HEK293 (cell line): Measurements from ENCODE around the gene IGFBP7.
A peak's percentile ranks its signal among the peaks of the same experiment; 100 is the strongest.

Source experiments
- BCL6B ChIP-seq: fragments of 450-650 bp; formaldehyde crosslinking; IDR thresholded peaks from 2 replicates; pipeline ENCODE4 v1.5.1; 2017; ENCODE audit warnings: missing biosample characterization, missing genetic modification characterization
- CTCF ChIP-seq: fragments of 450-650 bp; formaldehyde crosslinking; IDR thresholded peaks from 2 replicates; pipeline ENCODE4 v1.5.1; 2016; ENCODE audit warnings: missing biosample characterization, missing genetic modification characterization
- GLI4 ChIP-seq: fragments of 450-650 bp; formaldehyde crosslinking; IDR thresholded peaks from 2 replicates; pipeline ENCODE4 v1.5.1; 2016; ENCODE audit warnings: missing biosample characterization, missing genetic modification characterization
- HIC1 ChIP-seq: fragments of 450-650 bp; formaldehyde crosslinking; IDR thresholded peaks from 2 replicates; pipeline ENCODE4 v1.5.1; 2016; ENCODE audit warnings: missing biosample characterization, missing genetic modification characterization
- HOXA7 ChIP-seq: sonication (generic); formaldehyde crosslinking; IDR thresholded peaks from 2 replicates; pipeline ENCODE4 v1.8.1; 2022; ENCODE audit warnings: missing genetic modification reagents, borderline replicate concordance
- HOXD13 ChIP-seq: sonication (generic); formaldehyde crosslinking; IDR thresholded peaks from 2 replicates; pipeline ENCODE4 v1.8.0; 2022; ENCODE audit warnings: missing genetic modification reagents, borderline replicate concordance
- OSR2 ChIP-seq: fragments of 450-650 bp; formaldehyde crosslinking; IDR thresholded peaks from 2 replicates; pipeline ENCODE4 v1.5.1; 2016; ENCODE audit warnings: missing biosample characterization, missing genetic modification characterization
- SP3 ChIP-seq: fragments of 450-650 bp; formaldehyde crosslinking; IDR thresholded peaks from 2 replicates; pipeline ENCODE4 v1.5.1; 2016; ENCODE audit warnings: missing biosample characterization, missing genetic modification characterization
- SP7 ChIP-seq: fragments of 450-650 bp; formaldehyde crosslinking; IDR thresholded peaks from 2 replicates; pipeline ENCODE4 v1.5.1; 2016; ENCODE audit warnings: missing biosample characterization, missing genetic modification characterization
- WT1 ChIP-seq: fragments of 450-650 bp; formaldehyde crosslinking; IDR thresholded peaks from 2 replicates; pipeline ENCODE4 v1.5.1; 2016; ENCODE audit warnings: missing biosample characterization, missing genetic modification characterization
- ZBTB1 ChIP-seq: fragments of 450-650 bp; formaldehyde crosslinking; IDR thresholded peaks from 2 replicates; pipeline ENCODE4 v1.5.1; 2016; ENCODE audit warnings: missing biosample characterization, missing genetic modification characterization
- ZEB2 ChIP-seq: fragments of 450-650 bp; formaldehyde crosslinking; IDR thresholded peaks from 2 replicates; pipeline ENCODE4 v1.5.1; 2016; ENCODE audit warnings: missing biosample characterization, missing genetic modification characterization
- ZIC2 ChIP-seq: fragments of 450-650 bp; formaldehyde crosslinking; IDR thresholded peaks from 2 replicates; pipeline ENCODE4 v1.5.1; 2016; ENCODE audit warnings: missing biosample characterization, missing genetic modification characterization
- ZNF132 ChIP-seq: fragments of 450-650 bp; formaldehyde crosslinking; IDR thresholded peaks from 2 replicates; pipeline ENCODE4 v1.5.1; 2017; ENCODE audit warnings: missing biosample characterization, missing genetic modification characterization, borderline replicate concordance
- ZNF24 ChIP-seq: fragments of 450-650 bp; formaldehyde crosslinking; IDR thresholded peaks from 2 replicates; pipeline ENCODE4 v1.5.1; 2016; ENCODE audit warnings: missing biosample characterization, missing genetic modification characterization
- ZNF324 ChIP-seq: fragments of 450-650 bp; formaldehyde crosslinking; IDR thresholded peaks from 2 replicates; pipeline ENCODE4 v1.5.1; 2016; ENCODE audit warnings: missing biosample characterization, missing genetic modification characterization
- ZNF366 ChIP-seq: fragments of 450-650 bp; formaldehyde crosslinking; conservative IDR thresholded peaks from 2 replicates; pipeline ENCODE4 v1.5.1; 2016; ENCODE audit warnings: missing biosample characterization, missing genetic modification characterization
- ZNF404 ChIP-seq: fragments of 450-650 bp; formaldehyde crosslinking; IDR thresholded peaks from 2 replicates; pipeline ENCODE4 v1.5.1; 2017; ENCODE audit warnings: missing biosample characterization, missing genetic modification characterization
- ZNF416 ChIP-seq: fragments of 450-650 bp; formaldehyde crosslinking; IDR thresholded peaks from 2 replicates; pipeline ENCODE4 v1.5.1; 2016; ENCODE audit warnings: missing biosample characterization, missing genetic modification characterization
- ZNF513 ChIP-seq: fragments of 450-650 bp; IDR thresholded peaks from 2 replicates; pipeline ENCODE4 v1.5.1; 2018; ENCODE audit warnings: missing biosample characterization, missing genetic modification characterization
- ZNF560 ChIP-seq: fragments of 450-650 bp; formaldehyde crosslinking; IDR thresholded peaks from 2 replicates; pipeline ENCODE4 v1.5.1; 2017; ENCODE audit warnings: missing biosample characterization, missing genetic modification characterization, borderline replicate concordance
- ZNF561 ChIP-seq: fragments of 450-650 bp; IDR thresholded peaks from 2 replicates; pipeline ENCODE4 v1.5.1; 2018; ENCODE audit warnings: missing biosample characterization, missing genetic modification characterization, borderline replicate concordance
- ZNF596 ChIP-seq: fragments of 450-650 bp; IDR thresholded peaks from 2 replicates; pipeline ENCODE4 v1.5.0; 2018; ENCODE audit warnings: missing biosample characterization, mild to moderate bottlenecking, missing genetic modification characterization, moderate library complexity
- ZNF610 ChIP-seq: fragments of 450-650 bp; formaldehyde crosslinking; IDR thresholded peaks from 2 replicates; pipeline ENCODE4 v1.5.1; 2016; ENCODE audit warnings: missing biosample characterization, missing genetic modification characterization, borderline replicate concordance
- TF ChIP-seq, protein P1 (sequence below): fragments of 450-650 bp; formaldehyde crosslinking; IDR thresholded peaks from 2 replicates; pipeline ENCODE4 v1.5.1; 2017; ENCODE audit warnings: missing biosample characterization, missing genetic modification characterization
- TF ChIP-seq, protein P2 (sequence below): fragments of 450-650 bp; formaldehyde crosslinking; IDR thresholded peaks from 2 replicates; pipeline ENCODE4 v1.5.1; 2016; ENCODE audit warnings: missing biosample characterization, missing genetic modification characterization, low read depth
- TF ChIP-seq, protein P3 (sequence below): sonication (generic); formaldehyde crosslinking; IDR thresholded peaks from 2 replicates; pipeline ENCODE4 v1.8.1; 2022; ENCODE audit warnings: mild to moderate bottlenecking, moderate library complexity, missing genetic modification reagents

IGFBP7 gene

GRCh38 chr4:57080781-57081650 is 29.2 kb downstream of the IGFBP7 start (continued):
- TF ChIP-seq ZNF596 (tag by site-specific recombination) (no peak), ZNF366 (no peak), CTCF (tag by site-specific recombination) (no peak), WT1 (tag by site-specific recombination) (peak; percentile 92), ZEB2 (tag by site-specific recombination) (peak; percentile 75), ZNF561 (no peak), ZIC2 (tag by site-specific recombination) (0 out of 2 replicates have a peak, but pooled peaks have one; percentile 6), ZNF416 (tag by site-specific recombination) (no peak), SP3 (no peak), ZBTB1 (tag by site-specific recombination) (no peak), HOXA7 (no peak), OSR2 (tag by site-specific recombination) (peak; percentile 45; the same call in 1 of the 2 replicates), HIC1 (tag by site-specific recombination) (no peak), GLI4 (tag by site-specific recombination) (no peak), ZNF560 (no peak), SP7 (peak; percentile 32; the same call in 1 of the 2 replicates), ZNF610 (no peak), HOXD13 (CRISPR knock-in tag) (0 out of 2 replicates have a peak, but pooled peaks have one; percentile 69), BCL6B (tag by site-specific recombination) (no peak), ZNF404 (tag by site-specific recombination) (no peak), ZNF24 (no peak), ZNF513 (tag by site-specific recombination) (no peak), ZNF324 (no peak), ZNF132 (tag by site-specific recombination) (peak; percentile 56; the same call in 1 of the 2 replicates)
- TF ChIP-seq, protein P1, sequence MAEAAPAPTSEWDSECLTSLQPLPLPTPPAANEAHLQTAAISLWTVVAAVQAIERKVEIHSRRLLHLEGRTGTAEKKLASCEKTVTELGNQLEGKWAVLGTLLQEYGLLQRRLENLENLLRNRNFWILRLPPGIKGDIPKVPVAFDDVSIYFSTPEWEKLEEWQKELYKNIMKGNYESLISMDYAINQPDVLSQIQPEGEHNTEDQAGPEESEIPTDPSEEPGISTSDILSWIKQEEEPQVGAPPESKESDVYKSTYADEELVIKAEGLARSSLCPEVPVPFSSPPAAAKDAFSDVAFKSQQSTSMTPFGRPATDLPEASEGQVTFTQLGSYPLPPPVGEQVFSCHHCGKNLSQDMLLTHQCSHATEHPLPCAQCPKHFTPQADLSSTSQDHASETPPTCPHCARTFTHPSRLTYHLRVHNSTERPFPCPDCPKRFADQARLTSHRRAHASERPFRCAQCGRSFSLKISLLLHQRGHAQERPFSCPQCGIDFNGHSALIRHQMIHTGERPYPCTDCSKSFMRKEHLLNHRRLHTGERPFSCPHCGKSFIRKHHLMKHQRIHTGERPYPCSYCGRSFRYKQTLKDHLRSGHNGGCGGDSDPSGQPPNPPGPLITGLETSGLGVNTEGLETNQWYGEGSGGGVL (tag by site-specific recombination) = peak; percentile 68
- TF ChIP-seq, protein P2, sequence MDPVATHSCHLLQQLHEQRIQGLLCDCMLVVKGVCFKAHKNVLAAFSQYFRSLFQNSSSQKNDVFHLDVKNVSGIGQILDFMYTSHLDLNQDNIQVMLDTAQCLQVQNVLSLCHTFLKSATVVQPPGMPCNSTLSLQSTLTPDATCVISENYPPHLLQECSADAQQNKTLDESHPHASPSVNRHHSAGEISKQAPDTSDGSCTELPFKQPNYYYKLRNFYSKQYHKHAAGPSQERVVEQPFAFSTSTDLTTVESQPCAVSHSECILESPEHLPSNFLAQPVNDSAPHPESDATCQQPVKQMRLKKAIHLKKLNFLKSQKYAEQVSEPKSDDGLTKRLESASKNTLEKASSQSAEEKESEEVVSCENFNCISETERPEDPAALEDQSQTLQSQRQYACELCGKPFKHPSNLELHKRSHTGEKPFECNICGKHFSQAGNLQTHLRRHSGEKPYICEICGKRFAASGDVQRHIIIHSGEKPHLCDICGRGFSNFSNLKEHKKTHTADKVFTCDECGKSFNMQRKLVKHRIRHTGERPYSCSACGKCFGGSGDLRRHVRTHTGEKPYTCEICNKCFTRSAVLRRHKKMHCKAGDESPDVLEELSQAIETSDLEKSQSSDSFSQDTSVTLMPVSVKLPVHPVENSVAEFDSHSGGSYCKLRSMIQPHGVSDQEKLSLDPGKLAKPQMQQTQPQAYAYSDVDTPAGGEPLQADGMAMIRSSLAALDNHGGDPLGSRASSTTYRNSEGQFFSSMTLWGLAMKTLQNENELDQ (tag by site-specific recombination) = no peak
- TF ChIP-seq, protein P3, sequence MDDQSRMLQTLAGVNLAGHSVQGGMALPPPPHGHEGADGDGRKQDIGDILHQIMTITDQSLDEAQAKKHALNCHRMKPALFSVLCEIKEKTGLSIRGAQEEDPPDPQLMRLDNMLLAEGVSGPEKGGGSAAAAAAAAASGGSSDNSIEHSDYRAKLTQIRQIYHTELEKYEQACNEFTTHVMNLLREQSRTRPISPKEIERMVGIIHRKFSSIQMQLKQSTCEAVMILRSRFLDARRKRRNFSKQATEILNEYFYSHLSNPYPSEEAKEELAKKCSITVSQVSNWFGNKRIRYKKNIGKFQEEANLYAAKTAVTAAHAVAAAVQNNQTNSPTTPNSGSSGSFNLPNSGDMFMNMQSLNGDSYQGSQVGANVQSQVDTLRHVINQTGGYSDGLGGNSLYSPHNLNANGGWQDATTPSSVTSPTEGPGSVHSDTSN (CRISPR knock-in tag) = no peak
